MM.1S (cell line): ENCODE measurements around the gene STOX1.

Source experiments
- CTCF ChIP-seq: fragments of 300-600 bp; sonication (generic); IDR thresholded peaks from 2 replicates; pipeline ENCODE4 v1.5.1; 2016; ENCODE audit warnings: antibody characterized with exemption, low read length, mixed read lengths
- EZH2 ChIP-seq: fragments of 300-600 bp; sonication (generic); optimal IDR thresholded peaks from 2 replicates; pipeline ENCODE3; 2017; ENCODE audit warnings: low read depth, mild to moderate bottlenecking, antibody characterized with exemption, low read length, mixed read lengths
- EZH2phosphoT487 ChIP-seq: fragments of 300-600 bp; sonication (generic); IDR thresholded peaks from 2 replicates; pipeline ENCODE4 v1.6.1; 2018; ENCODE audit warnings: antibody characterized with exemption, low read length

GRCh38 chr10:68897336-68897741 is 70.0 kb downstream of the STOX1 start:
- TF ChIP-seq CTCF (peak; percentile 45), EZH2 (no peak), EZH2phosphoT487 (no peak)
